ENCODE results near the gene RASA3. TPM values are rescaled to one million over a fixed set of nuclear protein-coding genes. Genes with fewer than 3 reads are reported as not detected.

The RASA3 gene
- total RNA-seq, 1 experiment from 2014 or later, result 22.3 TPM

- TF ChIP-seq NFE2L1 (CRISPR knock-in tag; IDR thresholded peaks at IDR 0.05), result no peak
- TF ChIP-seq ZNF671 (CRISPR knock-in tag; IDR thresholded peaks at IDR 0.05), result no peak
Observed at GRCh38 chr13:114073881-114074612, 58.4 kb downstream of the RASA3 start (continued).

GRCh38 chr13:114072421-114072820 lies 60.0 kb downstream of the RASA3 start:
- Mint-ChIP-seq H3K27me3 (ENCODE audit: low read depth) (no peaks in the 10 kb centered on the region), H3K4me3 (no peak overlapping the region), H3K27ac (no peak overlapping the region), H3K36me3 (peaks cover 23% of the 10 kb centered on the region), H3K9me3 (peaks cover 7% of the 10 kb centered on the region), H3K4me1 (peaks cover 7% of the 10 kb centered on the region)
- ChIA-PET CTCF (no interaction called here), POLR2A (no interaction called here)
- no peak for TF ChIP-seq NR1H2 (CRISPR knock-in tag; IDR thresholded peaks at IDR 0.05)
- TF ChIP-seq NFYB (CRISPR knock-in tag; conservative IDR thresholded peaks at IDR 0.05; ENCODE audit: low read depth), result no peak
- TF ChIP-seq FOXP4 (CRISPR knock-in tag; IDR thresholded peaks at IDR 0.05), result no peak
- no peak for ATAC-seq
- DNase-seq (ENCODE audit: low spot score), result no peak

GRCh38 chr13:114071991-114072390 lies 60.4 kb downstream of the RASA3 start:
- no peak overlapping the region for H3K4me3 Mint-ChIP-seq

GRCh38 chr13:114071410-114071809 lies 61.0 kb downstream of the RASA3 start:
- Mint-ChIP-seq H3K27ac (no peak overlapping the region; the same call in 1 of the 2 replicates), H3K4me3 (no peak overlapping the region), H3K27me3 (ENCODE audit: low read depth) (no peaks in the 10 kb centered on the region), H3K36me3 (peaks cover 23% of the 10 kb centered on the region), H3K9me3 (peaks cover 7% of the 10 kb centered on the region), H3K4me1 (peaks cover 7% of the 10 kb centered on the region)
- DNase-seq (ENCODE audit: low spot score), result no peak
- no peak for ATAC-seq
- CTCF ChIA-PET, result no interaction called here
- POLR2A ChIA-PET, result no interaction called here
- TF ChIP-seq ZNF512 (CRISPR knock-in tag; IDR thresholded peaks at IDR 0.05; ENCODE audit: borderline replicate concordance), result no peak
- TF ChIP-seq ZNF416 (CRISPR knock-in tag; IDR thresholded peaks at IDR 0.05), result no peak
- TF ChIP-seq PRRX2 (CRISPR knock-in tag; IDR thresholded peaks at IDR 0.05), result no peak
- no peak for TF ChIP-seq CDX4 (CRISPR knock-in tag; IDR thresholded peaks at IDR 0.05; ENCODE audit: borderline replicate concordance)
- no peak for TF ChIP-seq ZNF317 (CRISPR knock-in tag; IDR thresholded peaks at IDR 0.05; ENCODE audit: borderline replicate concordance, low read depth)

More at GRCh38 chr13:114071991-114072390, 60.4 kb downstream of the RASA3 start:
- no peaks in the 10 kb centered on the region for H3K27me3 Mint-ChIP-seq (ENCODE audit: low read depth)
- ChIA-PET POLR2A (no interaction called here), CTCF (no interaction called here)
- H3K9me3 Mint-ChIP-seq, result peaks cover 7% of the 10 kb centered on the region
- DNase-seq (ENCODE audit: low spot score) (peak; percentile 6), ATAC-seq (no peak)
- peaks cover 23% of the 10 kb centered on the region for H3K36me3 Mint-ChIP-seq
- peaks cover 7% of the 10 kb centered on the region for H3K4me1 Mint-ChIP-seq
- TF ChIP-seq STAT6 (CRISPR knock-in tag; conservative IDR thresholded peaks at IDR 0.05; ENCODE audit: low read depth), result no peak
- no peak for TF ChIP-seq TCF7 (CRISPR knock-in tag; IDR thresholded peaks at IDR 0.05; ENCODE audit: low read depth)
- no peak for TF ChIP-seq FOXP1 (CRISPR knock-in tag; IDR thresholded peaks at IDR 0.05; ENCODE audit: borderline replicate concordance)
- TF ChIP-seq SP1 (CRISPR knock-in tag; conservative IDR thresholded peaks at IDR 0.05), result no peak
- TF ChIP-seq TEAD4 (CRISPR knock-in tag; IDR thresholded peaks at IDR 0.05), result no peak
- no peak for TF ChIP-seq GRHL2 (CRISPR knock-in tag; IDR thresholded peaks at IDR 0.05; ENCODE audit: insufficient replicate concordance, severe bottlenecking)
- no peak overlapping the region for H3K27ac Mint-ChIP-seq
